NCI-H774 (cell line): ENCODE data around the gene INPP5B.

Experiments
- DNase-seq: peaks from one replicate; lab custom pipeline; 2025; lab: John Stamatoyannopoulos, UW

Gene INPP5B

GRCh38 chr1:37867784-37868183 is 79.1 kb downstream of the INPP5B start:
- DNase-seq: no peak

- no peak for DNase-seq
Observed at GRCh38 chr1:37866491-37866890, 80.4 kb downstream of the INPP5B start.

GRCh38 chr1:37865348-37866120 is 81.3 kb downstream of the INPP5B start:
- no peak for DNase-seq

- no peak for DNase-seq
Observed at GRCh38 chr1:37862330-37862729, 84.5 kb downstream of the INPP5B start.

GRCh38 chr1:37861151-37861550 is 85.7 kb downstream of the INPP5B start:
- no peak for DNase-seq

- DNase-seq: no peak
Observed at GRCh38 chr1:37860346-37860666, 86.5 kb downstream of the INPP5B start.

GRCh38 chr1:37859507-37860345 is 87.1 kb downstream of the INPP5B start, which contains the start of gene MTF1:
MTF1 (minus strand) TSS chr1:37859592; CDS start chr1:37857658, 1,934 bp downstream.
- DNase-seq: peak; percentile 100

- DNase-seq: no peak
Observed at GRCh38 chr1:37858931-37859506, 87.8 kb downstream of the INPP5B start.

GRCh38 chr1:37854406-37854805 is 92.4 kb downstream of the INPP5B start:
- DNase-seq: no peak

- no peak for DNase-seq
Observed at GRCh38 chr1:37853157-37853556, 93.7 kb downstream of the INPP5B start.

GRCh38 chr1:37851782-37852210 is 95.1 kb downstream of the INPP5B start:
- DNase-seq: no peak

GRCh38 chr1:37851262-37851661 is 95.6 kb downstream of the INPP5B start:
- DNase-seq: no peak

GRCh38 chr1:37850352-37850955 is 96.4 kb downstream of the INPP5B start:
- DNase-seq: no peak

- no peak for DNase-seq
Observed at GRCh38 chr1:37849480-37849879, 97.4 kb downstream of the INPP5B start.

GRCh38 chr1:37846647-37847339 is 100.1 kb downstream of the INPP5B start:
- DNase-seq: no peak

GRCh38 chr1:37845786-37846185 is 101.1 kb downstream of the INPP5B start:
- DNase-seq: no peak

GRCh38 chr1:37845049-37845646 is 101.7 kb downstream of the INPP5B start:
- no peak for DNase-seq

GRCh38 chr1:37844536-37844935 is 102.3 kb downstream of the INPP5B start:
- no peak for DNase-seq

GRCh38 chr1:37841652-37842051 is 105.2 kb downstream of the INPP5B start:
- DNase-seq: no peak

GRCh38 chr1:37840711-37841110 is 106.1 kb downstream of the INPP5B start:
- DNase-seq: no peak

- no peak for DNase-seq
Observed at GRCh38 chr1:37839676-37840075, 107.2 kb downstream of the INPP5B start.
